ENCODE measurements around the gene WNT3A. TPM values are rescaled to one million over a fixed set of nuclear protein-coding genes. Genes with fewer than 3 reads are reported as not detected.
"Not testable (repeated sequence)": the region's sequence is repeated elsewhere in the genome, so short reads cannot be mapped to it uniquely, and the experiment has no call there.

The WNT3A gene
- total and polyA plus RNA-seq, 2 donors = 0.02 TPM; not detected in 1

GRCh38 chr1:227971643-227972282, 35.0 kb upstream of the WNT3A start:
- 97% methylated on average over 24 of the region's 27 CpGs for WGBS
- H3K27me3 ChIP-seq (ENCODE audit: control insufficient read depth in 2 of 2, insufficient read depth in 1 of 2, low read length in 1 of 2); H3K9me3 ChIP-seq (ENCODE audit: control insufficient read depth in 2 of 2, insufficient read depth in 1 of 2, low read length in 1 of 2); DNase-seq (ENCODE audit: low read depth in 6 of 9, low spot score in 9 of 9); H3K4me1 ChIP-seq (ENCODE audit: control insufficient read depth in 2 of 2, insufficient read depth in 2 of 2, low read length in 2 of 2); H3K27ac ChIP-seq (ENCODE audit: low read depth in 1 of 2, low read length in 1 of 2); H3K36me3 ChIP-seq (ENCODE audit: control insufficient read depth in 2 of 2, insufficient read depth in 2 of 2, low read length in 1 of 2); H3K4me3 ChIP-seq (ENCODE audit: low read length in 2 of 2): not testable (repeated sequence)

- not testable (repeated sequence) for H3K36me3 ChIP-seq (ENCODE audit: control insufficient read depth in 2 of 2, insufficient read depth in 2 of 2, low read length in 1 of 2); H3K4me1 ChIP-seq (ENCODE audit: control insufficient read depth in 2 of 2, insufficient read depth in 2 of 2, low read length in 2 of 2); DNase-seq (ENCODE audit: low read depth in 6 of 9, low spot score in 9 of 9); H3K9me3 ChIP-seq (ENCODE audit: control insufficient read depth in 2 of 2, insufficient read depth in 1 of 2, low read length in 1 of 2); H3K27ac ChIP-seq (ENCODE audit: low read depth in 1 of 2, low read length in 1 of 2); H3K27me3 ChIP-seq (ENCODE audit: control insufficient read depth in 2 of 2, insufficient read depth in 1 of 2, low read length in 1 of 2); H3K4me3 ChIP-seq (ENCODE audit: low read length in 2 of 2)
- 95% methylated on average over 16 of the region's 19 CpGs for WGBS
These were observed 34.5 kb upstream of the WNT3A start for GRCh38 chr1:227972283-227972679.

- not testable (repeated sequence) for H3K4me1 ChIP-seq (ENCODE audit: control insufficient read depth in 2 of 2, insufficient read depth in 2 of 2, low read length in 2 of 2); DNase-seq (ENCODE audit: low read depth in 6 of 9, low spot score in 9 of 9); H3K9me3 ChIP-seq (ENCODE audit: control insufficient read depth in 2 of 2, insufficient read depth in 1 of 2, low read length in 1 of 2); H3K27ac ChIP-seq (ENCODE audit: low read depth in 1 of 2, low read length in 1 of 2); H3K4me3 ChIP-seq (ENCODE audit: low read length in 2 of 2); H3K27me3 ChIP-seq (ENCODE audit: control insufficient read depth in 2 of 2, insufficient read depth in 1 of 2, low read length in 1 of 2); H3K36me3 ChIP-seq (ENCODE audit: control insufficient read depth in 2 of 2, insufficient read depth in 2 of 2, low read length in 1 of 2)
- 95% methylated on average over 22 of the region's 22 CpGs for WGBS
These were observed 33.9 kb upstream of the WNT3A start for GRCh38 chr1:227972843-227973374.

GRCh38 chr1:227973724-227974288, 33.0 kb upstream of the WNT3A start:
- not testable (repeated sequence) for H3K27ac ChIP-seq (ENCODE audit: low read depth in 1 of 2, low read length in 1 of 2); H3K27me3 ChIP-seq (ENCODE audit: control insufficient read depth in 2 of 2, insufficient read depth in 1 of 2, low read length in 1 of 2); H3K9me3 ChIP-seq (ENCODE audit: control insufficient read depth in 2 of 2, insufficient read depth in 1 of 2, low read length in 1 of 2); H3K36me3 ChIP-seq (ENCODE audit: control insufficient read depth in 2 of 2, insufficient read depth in 2 of 2, low read length in 1 of 2); H3K4me1 ChIP-seq (ENCODE audit: control insufficient read depth in 2 of 2, insufficient read depth in 2 of 2, low read length in 2 of 2); H3K4me3 ChIP-seq (ENCODE audit: low read length in 2 of 2); DNase-seq (ENCODE audit: low read depth in 6 of 9, low spot score in 9 of 9)
- WGBS = 96% methylated on average over 32 of the region's 32 CpGs

GRCh38 chr1:227975583-227976283, 31.1 kb upstream of the WNT3A start:
- not testable (repeated sequence) for H3K4me3 ChIP-seq (ENCODE audit: low read length in 2 of 2); DNase-seq (ENCODE audit: low read depth in 6 of 9, low spot score in 9 of 9); H3K4me1 ChIP-seq (ENCODE audit: control insufficient read depth in 2 of 2, insufficient read depth in 2 of 2, low read length in 2 of 2); H3K27me3 ChIP-seq (ENCODE audit: control insufficient read depth in 2 of 2, insufficient read depth in 1 of 2, low read length in 1 of 2); H3K27ac ChIP-seq (ENCODE audit: low read depth in 1 of 2, low read length in 1 of 2); H3K36me3 ChIP-seq (ENCODE audit: control insufficient read depth in 2 of 2, insufficient read depth in 2 of 2, low read length in 1 of 2); H3K9me3 ChIP-seq (ENCODE audit: control insufficient read depth in 2 of 2, insufficient read depth in 1 of 2, low read length in 1 of 2)
- WGBS = 90% methylated on average over 17 of the region's 21 CpGs

- WGBS = over 99% methylated on average over 2 of the region's 2 CpGs
- no peak for DNase-seq (ENCODE audit: low read depth in 6 of 9, low spot score in 9 of 9)
- no peaks in the 10 kb centered on the region for H3K36me3 ChIP-seq (ENCODE audit: control insufficient read depth in 2 of 2, insufficient read depth in 2 of 2, low read length in 1 of 2)
- H3K27ac ChIP-seq (ENCODE audit: low read depth in 1 of 2, low read length in 1 of 2) = no peak overlapping the region
- no peaks in the 10 kb centered on the region for H3K9me3 ChIP-seq (ENCODE audit: control insufficient read depth in 2 of 2, insufficient read depth in 1 of 2, low read length in 1 of 2)
- H3K27me3 ChIP-seq (ENCODE audit: control insufficient read depth in 2 of 2, insufficient read depth in 1 of 2, low read length in 1 of 2) = no peaks in the 10 kb centered on the region
- H3K4me1 ChIP-seq (ENCODE audit: control insufficient read depth in 2 of 2, insufficient read depth in 2 of 2, low read length in 2 of 2) = no peaks in the 10 kb centered on the region
- H3K4me3 ChIP-seq (ENCODE audit: low read length in 2 of 2) = no peak overlapping the region
These were observed 19.6 kb upstream of the WNT3A start for GRCh38 chr1:227987181-227987580.

GRCh38 chr1:227994632-227995300, 12.0 kb upstream of the WNT3A start:
- Histone ChIP-seq H3K9me3 (ENCODE audit: control insufficient read depth in 2 of 2, insufficient read depth in 1 of 2, low read length in 1 of 2) (peaks cover 0 to 2% of the 10 kb centered on the region in 2 donors), H3K27me3 (ENCODE audit: control insufficient read depth in 2 of 2, insufficient read depth in 1 of 2, low read length in 1 of 2) (peaks cover 0 to 3% of the 10 kb centered on the region in 2 donors), H3K36me3 (ENCODE audit: control insufficient read depth in 2 of 2, insufficient read depth in 2 of 2, low read length in 1 of 2) (no peaks in the 10 kb centered on the region), H3K4me1 (ENCODE audit: control insufficient read depth in 2 of 2, insufficient read depth in 2 of 2, low read length in 2 of 2) (no peaks in the 10 kb centered on the region), H3K4me3 (ENCODE audit: low read length in 2 of 2) (no peak overlapping the region), H3K27ac (ENCODE audit: low read depth in 1 of 2, low read length in 1 of 2) (no peak overlapping the region)
- no peak for DNase-seq (ENCODE audit: low read depth in 6 of 9, low spot score in 9 of 9)
- 84% methylated on average over 7 of the region's 7 CpGs for WGBS

GRCh38 chr1:227996187-227996950, 10.4 kb upstream of the WNT3A start:
- H3K27me3 ChIP-seq (ENCODE audit: control insufficient read depth in 2 of 2, insufficient read depth in 1 of 2, low read length in 1 of 2) = peaks cover 0 to 14% of the 10 kb centered on the region in 2 donors
- peaks cover 0 to 2% of the 10 kb centered on the region in 2 donors for H3K9me3 ChIP-seq (ENCODE audit: control insufficient read depth in 2 of 2, insufficient read depth in 1 of 2, low read length in 1 of 2)
- H3K36me3 ChIP-seq (ENCODE audit: control insufficient read depth in 2 of 2, insufficient read depth in 2 of 2, low read length in 1 of 2) = no peaks in the 10 kb centered on the region
- no peak overlapping the region for H3K4me3 ChIP-seq (ENCODE audit: low read length in 2 of 2)
- H3K27ac ChIP-seq (ENCODE audit: low read depth in 1 of 2, low read length in 1 of 2) = no peak overlapping the region
- 38% methylated on average over 1 of the region's 1 CpG for WGBS
- H3K4me1 ChIP-seq (ENCODE audit: control insufficient read depth in 2 of 2, insufficient read depth in 2 of 2, low read length in 2 of 2) = no peaks in the 10 kb centered on the region
- DNase-seq (ENCODE audit: low read depth in 6 of 9, low spot score in 9 of 9) = no peak
